GM18505 (cell line): Measurements from ENCODE around the gene SP110.
"Not testable (repeated sequence)": the region's sequence is repeated elsewhere in the genome, so short reads cannot be mapped to it uniquely, and the experiment has no call there.

Source experiments
- ATAC-seq: cut with Tn5 transposase; IDR thresholded peaks from one replicate; pipeline ENCODE4 v1.9.1; 2021; ENCODE audit not compliant: unreplicated experiment
- POLR2A ChIP-seq: IDR thresholded peaks from 4 replicates; pipeline ENCODE4 v1.6.1; 2011; ENCODE audit warnings: borderline replicate concordance; ENCODE audit not compliant: insufficient read depth, insufficient read length; ENCODE audit errors: extremely low read depth

Gene SP110

DNA sequence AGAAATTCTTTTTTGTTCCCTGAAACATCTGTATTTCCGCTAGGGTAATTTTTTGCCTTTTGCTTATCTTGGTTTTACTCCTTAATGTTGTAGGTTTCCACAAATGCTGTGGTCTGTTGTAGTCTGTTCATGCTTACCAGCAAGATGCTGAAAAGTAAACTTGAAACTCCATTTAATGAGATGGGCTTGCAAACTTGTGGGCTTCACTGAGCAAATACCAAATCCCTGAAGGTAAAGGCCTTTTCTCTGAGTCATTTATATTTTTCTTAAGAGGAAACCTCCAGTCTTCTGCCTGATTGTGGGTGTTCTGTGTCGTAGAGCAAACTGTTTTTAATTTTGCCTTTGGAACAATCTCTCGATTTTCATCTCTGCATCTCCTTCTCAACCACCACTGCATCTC lies 15.1 kb upstream of the SP110 start:
- ATAC-seq: no peak

DNA sequence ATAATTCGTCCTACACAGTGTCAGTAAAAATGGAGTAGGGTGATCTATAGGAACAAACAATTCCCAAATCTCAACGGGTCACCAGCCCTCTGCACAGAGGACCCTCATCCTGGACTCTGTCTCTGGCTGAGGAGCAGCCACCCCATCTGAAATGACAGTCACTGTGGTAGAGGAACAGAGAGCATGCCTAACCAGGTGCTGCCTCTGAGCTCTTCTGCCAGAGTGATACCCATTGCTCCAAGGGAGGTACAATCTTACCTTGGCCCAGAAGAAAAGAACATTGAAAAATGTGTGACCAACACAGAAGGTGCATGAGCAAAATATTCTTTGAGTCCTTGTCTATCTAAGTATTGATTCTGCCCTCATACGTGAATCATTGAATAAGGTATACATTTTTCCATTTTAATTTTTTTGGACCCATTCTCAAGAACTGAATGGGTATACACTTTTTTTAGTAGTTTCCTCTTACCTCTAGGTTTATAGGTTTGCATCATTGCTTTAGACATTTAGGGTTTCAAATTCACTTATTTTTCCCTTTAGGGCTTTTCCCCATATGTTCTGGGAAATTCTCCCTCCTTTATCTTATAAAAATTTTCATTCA lies 14.4 kb upstream of the SP110 start:
- peak; percentile 63 for ATAC-seq
- TF ChIP-seq POLR2A: peak; percentile 22

More for the DNA sequence above, 15.1 kb upstream of the SP110 start:
- TF ChIP-seq POLR2A: no peak

- TF ChIP-seq POLR2A: no peak
Measured at GRCh38 chr2:230231251-230231650, 11.5 kb upstream of the SP110 start.

DNA sequence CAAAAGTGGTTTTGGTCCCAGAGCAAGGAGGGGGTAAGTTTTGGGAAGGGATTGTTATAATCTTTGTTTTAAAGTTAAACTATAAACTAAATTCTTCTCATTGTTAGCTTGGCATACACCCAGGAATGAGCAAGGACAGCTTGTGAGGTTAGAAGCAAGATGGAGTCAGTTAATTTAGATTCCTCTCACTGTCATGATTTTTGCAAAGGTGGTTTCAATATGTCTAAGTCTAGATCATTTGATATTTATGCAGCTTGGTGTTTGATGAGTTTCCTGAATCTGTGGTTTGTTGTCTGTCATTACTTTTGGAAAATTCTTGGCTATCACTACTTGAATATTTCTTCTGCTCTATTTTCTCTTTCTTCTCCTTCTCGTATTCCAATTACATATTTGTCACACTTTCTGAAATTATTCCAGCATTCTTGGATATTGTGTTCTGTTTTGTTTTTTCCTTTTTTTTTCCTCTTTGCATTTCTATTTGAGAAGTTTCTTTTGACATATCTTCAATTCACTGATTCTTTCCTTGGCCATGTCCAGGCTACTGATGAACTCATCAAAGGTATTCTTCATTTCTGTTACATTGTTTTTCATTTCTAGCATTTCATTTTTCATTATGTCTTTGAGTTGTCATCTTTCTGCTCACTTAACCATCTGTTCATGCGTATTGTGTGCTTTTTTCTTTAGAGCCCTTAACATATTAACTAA lies 10.9 kb upstream of the SP110 start:
- TF ChIP-seq POLR2A: no peak
- ATAC-seq: no peak

More at GRCh38 chr2:230231251-230231650, 11.5 kb upstream of the SP110 start:
- no peak for ATAC-seq

DNA sequence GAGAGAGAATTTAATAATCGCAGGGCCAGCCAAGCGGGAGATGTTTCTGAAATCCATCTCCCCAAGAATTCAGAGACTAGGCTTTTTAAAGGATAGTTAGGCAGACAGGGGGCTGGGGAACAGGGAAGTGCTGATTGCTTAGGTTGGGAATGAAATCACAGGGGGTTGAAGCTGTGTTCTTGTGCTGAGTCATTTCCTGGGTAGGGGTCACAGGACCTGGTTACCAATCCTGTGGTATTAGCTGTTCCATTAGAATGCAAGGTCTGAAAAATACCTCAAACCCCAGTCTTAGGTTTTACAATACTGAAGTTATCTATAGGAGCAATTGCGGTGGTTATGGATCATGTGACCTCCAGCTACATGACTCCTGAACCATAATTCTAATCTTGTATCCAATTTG lies 10.3 kb upstream of the SP110 start:
- TF ChIP-seq POLR2A: no peak

GRCh38 chr2:230227216-230227615 lies 7.4 kb upstream of the SP110 start:
- ATAC-seq: no peak
- no peak for TF ChIP-seq POLR2A

More for the DNA sequence above, 10.3 kb upstream of the SP110 start:
- ATAC-seq: no peak

DNA sequence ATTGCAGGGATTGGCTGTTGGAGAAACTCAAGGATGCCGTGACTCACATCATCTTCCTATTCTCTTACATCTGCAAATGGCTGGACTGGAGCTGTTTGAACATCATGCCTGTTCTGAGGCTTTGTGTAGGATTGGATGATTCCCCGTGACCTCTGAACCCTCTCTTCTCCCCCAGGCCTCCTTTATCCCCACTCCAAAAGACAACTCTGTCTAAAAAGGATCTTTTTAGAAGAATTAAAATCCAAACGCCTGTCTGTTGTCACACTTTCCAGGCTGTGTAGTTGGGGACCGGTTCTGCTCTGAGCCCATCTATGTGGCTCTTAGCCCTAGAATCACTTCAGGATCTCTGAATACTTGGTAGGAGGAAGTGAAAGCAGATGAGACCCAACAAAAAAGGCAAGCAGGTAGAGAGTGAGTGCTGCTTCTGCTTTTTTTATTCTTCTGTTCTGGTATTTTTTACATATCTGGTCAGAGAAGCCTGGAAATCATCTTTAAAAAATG lies 6.3 kb upstream of the SP110 start:
- peak; percentile 70 for ATAC-seq
- TF ChIP-seq POLR2A: no peak

GRCh38 chr2:230225486-230225885 lies 5.7 kb upstream of the SP110 start, which contains the start of gene SP140:
Gene SP140, plus strand, starts transcription at chr2:230225736. Its CDS starts 109 bp downstream, at chr2:230225845.
- ATAC-seq: peak; percentile 67
- peak; percentile 83 for TF ChIP-seq POLR2A

GRCh38 chr2:230224458-230224857 lies 4.7 kb upstream of the SP110 start:
- no peak for ATAC-seq
- TF ChIP-seq POLR2A: no peak

- not testable (repeated sequence) for ATAC-seq
Measured at GRCh38 chr2:230222829-230223228, 3.0 kb upstream of the SP110 start.

GRCh38 chr2:230221493-230221892 lies 1.7 kb upstream of the SP110 start:
- ATAC-seq: no peak
- no peak for TF ChIP-seq POLR2A

- TF ChIP-seq POLR2A: no peak
- ATAC-seq: no peak
Measured at GRCh38 chr2:230220347-230220969, 674 bp upstream of the SP110 start.

- TF ChIP-seq POLR2A: no peak
- no peak for ATAC-seq
Measured at GRCh38 chr2:230218421-230218820, 1.4 kb downstream of the SP110 start.

DNA sequence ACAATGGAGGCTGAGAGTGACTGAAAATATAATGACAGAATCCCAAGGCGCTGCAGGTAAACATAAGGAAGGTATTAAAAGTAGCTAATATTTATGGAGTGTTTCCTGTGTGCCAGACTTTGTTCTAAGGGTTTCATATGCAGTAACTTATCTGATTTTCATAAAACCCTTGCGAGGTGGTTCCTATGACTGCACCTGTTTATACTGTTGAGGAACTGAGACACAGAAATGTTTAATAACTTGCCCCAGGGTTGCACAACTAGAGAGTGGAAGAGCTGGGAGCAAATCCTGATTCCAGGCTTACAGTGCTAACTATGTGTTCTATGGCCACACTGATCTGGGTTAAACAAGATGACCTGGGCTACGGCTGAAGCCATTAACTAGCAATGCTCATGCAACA lies 2.4 kb downstream of the SP110 start:
- no peak for ATAC-seq
- no peak for TF ChIP-seq POLR2A

GRCh38 chr2:230216489-230216888 lies 3.3 kb downstream of the SP110 start:
- ATAC-seq: no peak
- no peak for TF ChIP-seq POLR2A
